ENCODE results near the gene ADAP1.

ADAP1 gene

DNA sequence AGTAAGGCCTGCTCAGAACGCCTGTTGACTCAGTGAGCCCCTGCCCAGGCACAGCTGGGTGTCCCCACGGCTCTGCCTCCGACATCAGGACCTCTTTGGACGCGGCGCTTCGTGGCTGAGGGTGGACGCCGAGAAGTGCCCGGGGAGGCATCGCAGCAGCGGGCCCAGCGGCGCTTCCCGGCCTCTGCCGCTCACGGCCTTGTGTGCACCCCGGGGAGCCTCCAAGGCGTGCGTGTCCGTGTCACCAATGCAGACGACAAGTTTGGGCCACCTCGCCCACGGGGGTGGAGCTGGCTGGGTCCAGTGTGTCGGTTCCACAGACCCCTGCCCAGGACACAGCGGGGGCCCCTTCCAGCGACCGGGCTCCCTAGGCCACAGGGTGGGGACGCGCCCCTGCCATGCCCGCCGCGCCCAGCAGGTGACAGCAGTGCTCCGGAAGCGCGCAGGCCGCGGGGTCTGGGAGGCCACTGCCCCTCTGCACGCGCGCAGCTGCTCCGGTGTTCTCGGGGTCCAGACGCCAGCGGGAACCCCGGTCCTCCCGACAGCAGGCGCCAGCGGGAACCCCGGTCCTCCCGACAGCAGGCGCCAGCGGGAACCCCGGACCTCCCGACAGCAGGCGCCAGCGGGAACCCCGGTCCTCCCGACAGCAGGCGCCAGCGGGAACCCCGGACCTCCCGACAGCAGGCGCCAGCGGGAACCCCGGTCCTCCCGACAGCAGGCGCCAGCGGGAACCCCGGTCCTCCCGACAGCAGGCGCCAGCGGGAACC, 45.7 kb downstream of the ADAP1 start:
- peak; percentile 72 for DNase-seq (ENCODE audit: low read depth)

DNA sequence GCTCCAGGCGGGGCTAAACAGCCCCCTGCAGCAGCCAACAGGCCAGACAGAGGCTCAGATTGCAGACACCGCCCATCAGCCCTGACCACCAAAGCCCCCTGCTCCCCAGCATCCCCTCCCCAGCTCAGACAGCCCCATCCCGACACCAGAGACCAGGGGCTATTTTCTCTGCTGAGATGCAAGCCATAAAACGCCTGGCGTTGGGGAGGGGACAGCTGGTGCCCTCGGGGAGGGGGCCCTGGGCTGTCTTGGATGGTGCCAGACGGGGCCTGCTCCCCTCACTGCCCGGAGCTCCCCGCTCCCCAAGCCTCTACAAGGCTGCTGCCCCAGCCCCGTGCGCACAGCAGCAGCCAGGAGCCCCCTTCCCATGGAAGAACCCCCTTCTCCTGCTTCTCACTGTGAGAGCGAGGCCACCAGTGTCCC, 46.3 kb downstream of the ADAP1 start:
- DNase-seq (ENCODE audit: low read depth) = no peak

DNA sequence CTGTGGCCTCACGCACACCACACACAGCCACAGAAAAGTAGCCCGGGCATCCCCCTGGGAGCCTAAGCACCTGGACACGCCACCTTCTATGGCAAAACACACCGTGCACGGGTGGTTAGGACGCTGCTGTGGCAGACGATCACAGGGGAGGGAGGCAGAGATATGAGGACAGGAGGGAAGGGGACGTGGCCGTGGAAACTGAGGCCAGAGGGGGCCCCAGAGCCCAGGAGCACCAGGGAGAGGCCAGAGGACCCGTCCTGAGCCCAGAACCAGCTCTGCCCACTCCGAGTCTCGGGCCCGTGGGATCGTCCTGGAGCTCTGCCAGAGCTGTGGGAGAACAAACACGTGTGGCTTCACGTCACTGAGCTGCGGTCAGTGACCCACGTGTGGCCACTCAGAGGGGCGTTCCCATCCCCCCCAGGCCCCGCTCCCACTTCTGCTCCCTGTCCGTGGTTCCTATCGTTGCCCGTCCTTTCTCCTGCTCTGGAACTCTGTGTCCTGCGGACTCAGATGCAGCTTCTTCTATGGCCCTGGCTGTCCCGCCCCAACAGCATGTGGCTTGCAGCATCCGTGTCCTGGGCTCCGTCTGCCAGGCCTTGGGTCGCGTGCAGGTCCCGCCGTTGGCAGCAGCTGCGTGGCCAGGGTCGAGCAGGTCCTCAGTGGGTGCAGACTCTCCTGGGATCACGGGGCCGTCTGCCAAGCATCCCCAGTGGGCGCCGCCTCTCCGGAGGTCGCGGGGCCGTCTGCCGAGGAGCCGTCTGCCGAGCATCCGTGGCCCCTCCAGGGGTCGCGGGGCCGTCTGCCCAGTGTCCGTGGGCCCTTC, 47.1 kb downstream of the ADAP1 start:
- DNase-seq (ENCODE audit: low read depth) = no peak

DNA sequence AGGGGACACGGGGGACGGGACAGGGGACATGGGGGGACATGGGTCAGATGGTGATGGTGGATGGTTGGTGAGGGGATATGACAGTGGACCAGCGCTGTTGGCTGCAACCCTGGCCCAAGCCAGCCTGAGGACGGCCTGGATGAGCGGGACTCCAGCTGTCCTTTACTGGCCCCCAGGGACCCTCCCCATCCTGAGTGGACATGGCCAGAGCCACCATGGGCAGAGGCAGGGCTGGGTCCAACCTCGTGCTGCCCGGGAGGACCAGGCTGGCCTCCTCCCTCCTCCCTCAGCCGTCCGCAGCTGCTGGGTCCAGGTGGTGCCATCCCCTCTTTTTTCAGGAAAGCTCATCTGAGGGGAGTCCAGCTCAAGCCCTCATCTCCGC, 47.7 kb downstream of the ADAP1 start:
- DNase-seq (ENCODE audit: low read depth) = peak; percentile 17

DNA sequence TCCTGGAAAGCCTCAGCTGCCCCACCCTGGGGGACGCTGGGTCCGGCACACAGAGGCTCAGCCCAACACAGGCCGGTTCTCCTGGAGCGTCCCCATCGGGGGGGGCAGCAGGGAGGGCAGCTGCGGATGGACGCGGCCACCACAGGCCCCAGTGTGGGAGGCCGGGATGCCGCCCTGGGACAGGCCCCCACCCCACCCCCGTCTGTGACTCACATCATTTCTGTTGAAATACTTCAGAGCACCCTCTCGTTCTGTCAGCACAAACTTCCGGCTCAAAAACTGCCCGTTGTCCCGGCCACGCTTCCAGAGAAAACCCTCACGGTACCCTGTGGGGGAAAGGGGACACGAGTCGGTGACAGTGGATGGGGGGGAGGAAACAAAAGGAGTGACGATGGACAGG, 49.6 kb downstream of the ADAP1 start:
- DNase-seq (ENCODE audit: low read depth) = peak; percentile 85

DNA sequence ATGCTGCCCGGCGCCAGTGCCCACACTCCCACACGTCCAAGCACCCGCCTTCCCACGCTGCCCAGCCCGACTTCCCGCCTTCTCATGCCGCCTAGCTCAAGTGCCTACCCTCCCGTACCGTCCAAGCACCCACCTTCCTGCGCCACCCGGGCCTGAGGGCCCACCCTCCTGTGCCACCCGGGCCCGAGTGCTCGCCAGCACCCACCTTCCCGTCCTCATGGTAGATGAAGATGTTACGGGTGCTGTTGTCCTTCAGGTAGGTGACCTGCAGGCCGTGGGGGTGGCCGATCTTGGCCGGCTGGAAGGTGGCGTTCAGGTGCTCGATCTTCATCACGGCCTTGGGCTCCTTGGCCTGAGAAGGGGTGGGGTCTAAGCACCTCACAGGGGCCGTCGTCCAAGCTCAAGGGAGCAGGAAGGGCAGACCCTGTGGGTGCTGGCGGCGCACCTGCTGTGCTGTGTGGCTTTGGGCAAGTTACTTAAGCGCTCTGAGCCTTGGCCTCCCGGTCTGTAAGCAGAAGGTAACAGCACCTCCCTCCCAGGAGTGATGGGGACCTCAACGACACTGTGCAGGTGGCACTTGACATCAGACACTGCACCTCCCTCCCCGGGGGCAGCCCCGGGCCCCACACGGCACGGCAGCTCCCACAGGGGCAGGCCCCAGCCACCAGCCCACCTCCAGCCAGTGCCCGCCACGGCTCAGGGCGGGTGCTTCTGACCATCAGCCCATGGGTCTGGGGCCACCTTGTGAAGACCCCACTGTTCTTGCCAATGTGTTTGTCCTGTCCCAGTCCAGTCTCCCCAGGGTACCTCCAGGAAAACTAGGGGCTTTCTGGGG, 50.3 kb downstream of the ADAP1 start:
- no peak for DNase-seq (ENCODE audit: low read depth)

DNA sequence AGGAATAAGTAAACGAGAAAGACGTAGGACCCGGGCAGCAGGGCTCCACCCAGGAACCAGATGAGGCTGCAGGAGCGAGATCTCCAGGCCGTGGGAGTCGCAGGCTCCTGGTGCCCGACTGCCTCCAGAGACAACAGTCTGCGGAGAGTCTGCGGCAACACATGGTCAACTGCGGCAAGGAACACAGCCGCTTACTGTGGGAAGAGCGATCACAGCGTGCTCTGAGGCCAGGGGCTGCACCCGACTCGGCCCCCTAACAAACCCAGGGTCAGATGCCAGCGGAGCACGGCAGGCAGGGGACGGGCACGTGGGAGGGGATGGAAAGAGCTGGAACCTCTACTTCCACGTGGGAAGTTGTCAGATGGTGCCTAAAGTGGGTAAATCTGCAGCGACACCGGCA, 51.5 kb downstream of the ADAP1 start:
- no peak for DNase-seq (ENCODE audit: low read depth)

DNA sequence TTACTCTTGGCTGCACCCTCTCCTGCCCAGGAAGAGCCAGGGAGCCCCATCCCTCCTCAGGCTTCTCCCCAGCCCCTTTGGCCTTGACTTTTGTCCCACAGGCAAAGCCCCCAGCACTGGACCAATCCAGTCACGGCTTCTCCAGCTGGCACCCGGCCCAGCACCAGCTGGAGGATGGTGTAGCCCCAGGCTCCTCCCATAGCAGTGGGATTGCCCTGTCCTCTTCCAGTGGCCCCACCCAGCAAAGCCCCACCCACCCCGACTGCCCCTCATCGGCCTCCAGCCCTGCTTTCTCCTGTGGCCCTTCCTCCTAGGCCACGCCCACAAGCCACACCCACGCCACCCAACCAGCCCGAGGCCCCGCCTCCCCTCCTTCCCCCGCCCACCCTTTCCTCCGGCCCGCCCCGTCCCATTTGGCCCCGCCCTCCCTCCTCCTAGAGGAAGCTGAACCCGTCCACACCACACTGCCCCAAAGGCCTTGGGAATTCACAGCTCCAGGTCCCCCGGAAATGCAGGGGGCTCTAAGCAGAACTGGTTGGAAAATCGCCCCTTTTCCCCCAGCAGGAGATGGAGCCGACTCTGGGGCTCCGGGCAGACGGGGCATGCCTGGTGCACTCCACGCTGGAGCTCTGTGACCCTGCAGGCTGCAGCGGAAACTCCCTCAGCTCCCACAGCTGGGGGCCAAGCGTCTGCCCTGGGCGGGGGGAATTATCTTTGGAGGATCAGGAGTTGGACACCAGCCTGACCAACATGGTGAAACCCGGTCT, 52.9 kb downstream of the ADAP1 start:
- peak; percentile 92 for DNase-seq (ENCODE audit: low read depth)

DNA sequence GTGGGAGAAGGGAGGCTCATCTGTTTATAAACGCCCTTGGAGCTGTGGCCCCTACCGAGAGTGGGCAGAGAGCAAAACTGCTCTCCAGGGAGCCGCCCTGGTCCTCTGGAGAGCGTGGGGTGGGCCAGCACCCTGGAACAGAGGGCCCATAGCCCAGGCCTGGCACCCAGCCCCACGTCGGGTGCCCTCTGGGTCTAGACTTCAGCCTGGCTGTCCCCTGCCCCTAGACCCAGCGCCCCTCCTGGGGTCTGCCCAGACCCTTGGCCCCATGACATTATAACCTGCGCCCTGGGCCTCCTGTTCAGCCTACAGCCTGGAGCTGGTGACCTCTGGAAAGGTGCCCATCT, 53.5 kb downstream of the ADAP1 start:
- no peak for DNase-seq (ENCODE audit: low read depth)

DNA sequence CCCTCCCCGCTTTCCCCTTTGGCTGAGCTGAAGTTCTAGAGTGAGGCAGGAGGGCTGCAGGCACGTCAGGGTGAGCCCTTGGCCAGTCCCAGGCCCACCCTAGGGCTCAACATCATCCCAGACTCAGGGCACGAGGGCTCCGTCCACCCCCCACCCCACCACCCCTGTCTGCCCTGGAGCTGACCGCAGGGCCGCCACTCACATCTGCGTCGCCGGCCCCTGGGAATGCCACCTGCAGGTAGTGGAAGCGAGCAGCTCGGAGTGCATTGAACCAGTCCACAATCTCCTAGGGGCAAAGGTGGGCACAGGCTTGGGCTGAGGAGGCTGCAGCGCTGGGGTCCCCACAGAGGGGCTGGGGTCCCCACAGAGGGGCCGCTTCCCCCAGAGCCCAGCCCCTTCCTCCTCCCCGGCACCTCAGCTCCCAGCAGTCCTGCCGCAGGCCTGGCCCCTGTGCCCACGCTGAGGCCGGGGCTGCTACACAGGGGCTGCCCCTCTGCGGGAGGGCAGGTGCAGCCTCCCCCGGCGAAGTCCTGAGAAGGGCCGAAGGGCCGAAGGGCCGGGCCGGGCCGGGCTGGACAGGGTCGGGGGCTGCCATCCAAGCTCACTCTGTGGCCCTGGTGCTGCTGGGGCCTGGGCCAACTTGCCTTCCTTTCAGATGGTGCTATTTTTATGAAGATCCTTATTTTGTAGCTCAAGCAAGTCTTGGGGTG, 54.0 kb downstream of the ADAP1 start:
- no peak for DNase-seq (ENCODE audit: low read depth)

DNA sequence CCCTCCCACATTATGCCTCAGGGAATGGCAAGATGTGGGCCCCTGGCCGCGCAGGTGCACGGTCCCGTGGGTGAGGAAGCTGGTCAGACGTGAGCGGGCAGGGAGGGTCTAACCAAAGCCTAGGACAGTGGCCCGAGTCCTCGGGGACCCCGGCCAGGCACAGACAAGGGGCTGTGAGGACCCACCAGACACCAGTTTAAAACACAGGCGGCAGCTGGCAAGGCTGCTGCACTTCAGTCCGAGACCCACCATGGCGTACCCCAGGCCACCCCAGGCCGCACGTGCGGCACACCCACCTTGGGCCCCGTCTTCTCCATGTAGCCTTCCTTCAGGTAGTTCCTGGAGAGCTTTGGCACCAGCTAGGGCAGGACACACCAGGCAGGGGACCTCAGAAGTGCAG, 54.7 kb downstream of the ADAP1 start:
- no peak for DNase-seq (ENCODE audit: low read depth)

DNA sequence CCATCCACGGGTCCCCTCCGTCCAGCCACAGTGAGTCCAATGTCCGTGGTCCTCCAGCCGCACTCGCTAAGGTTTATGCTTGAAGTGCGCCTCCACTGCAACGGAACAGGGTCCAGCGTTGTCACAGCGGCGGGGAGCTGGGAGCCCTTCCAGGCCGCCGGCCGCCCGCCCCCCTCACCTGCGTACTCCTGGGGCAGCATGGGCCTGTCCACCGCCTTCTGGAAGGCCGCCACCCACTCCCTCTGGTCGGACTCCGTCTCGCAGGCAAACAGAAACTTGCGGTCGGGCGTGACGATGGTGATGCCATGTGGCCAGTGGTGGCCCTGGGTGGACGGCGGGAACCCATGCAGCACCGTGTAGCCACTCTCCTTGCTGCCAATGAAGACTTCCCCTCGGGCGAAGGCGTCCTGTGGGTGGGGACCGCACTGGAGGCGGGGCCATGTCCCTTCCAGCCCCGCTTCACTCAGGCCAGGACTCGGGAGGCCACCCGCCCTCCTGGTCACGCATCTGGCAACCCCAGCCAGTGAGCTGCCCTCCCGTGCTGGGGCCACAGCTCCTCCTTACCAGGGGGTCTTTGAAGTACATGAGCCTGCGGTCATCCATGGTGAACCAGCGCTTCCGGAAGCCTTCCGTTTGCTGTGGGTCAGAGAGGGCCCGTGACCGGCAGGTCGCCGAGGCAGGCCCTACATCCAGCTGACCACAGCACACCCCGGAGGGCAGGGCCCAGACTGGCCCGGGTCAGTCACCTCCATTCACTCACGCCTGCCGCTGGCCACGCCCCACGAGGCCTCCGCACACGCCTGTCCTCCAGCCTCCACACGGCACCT, 55.4 kb downstream of the ADAP1 start:
- DNase-seq (ENCODE audit: low read depth) = no peak

DNA sequence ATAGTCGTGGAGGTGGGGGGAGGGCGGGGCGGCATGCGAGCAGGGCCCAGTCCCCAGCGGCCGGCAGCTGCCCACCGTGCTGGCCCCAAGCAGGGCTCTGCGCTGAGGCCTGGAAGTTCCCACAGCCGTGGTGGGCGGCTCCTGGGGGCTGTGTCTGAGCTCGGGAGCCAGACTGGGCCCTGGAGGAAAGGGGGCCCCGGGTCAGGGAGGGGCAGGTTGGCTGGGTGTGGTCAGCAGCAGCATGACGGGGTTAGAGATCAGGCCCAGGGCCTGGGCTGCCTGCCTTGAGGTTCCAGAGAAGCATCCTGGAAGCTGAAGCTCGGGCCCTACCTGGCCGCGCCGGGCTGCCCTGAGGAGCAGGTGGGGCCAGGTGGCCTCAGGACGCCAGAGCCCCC, 56.0 kb downstream of the ADAP1 start:
- no peak for DNase-seq (ENCODE audit: low read depth)

DNA sequence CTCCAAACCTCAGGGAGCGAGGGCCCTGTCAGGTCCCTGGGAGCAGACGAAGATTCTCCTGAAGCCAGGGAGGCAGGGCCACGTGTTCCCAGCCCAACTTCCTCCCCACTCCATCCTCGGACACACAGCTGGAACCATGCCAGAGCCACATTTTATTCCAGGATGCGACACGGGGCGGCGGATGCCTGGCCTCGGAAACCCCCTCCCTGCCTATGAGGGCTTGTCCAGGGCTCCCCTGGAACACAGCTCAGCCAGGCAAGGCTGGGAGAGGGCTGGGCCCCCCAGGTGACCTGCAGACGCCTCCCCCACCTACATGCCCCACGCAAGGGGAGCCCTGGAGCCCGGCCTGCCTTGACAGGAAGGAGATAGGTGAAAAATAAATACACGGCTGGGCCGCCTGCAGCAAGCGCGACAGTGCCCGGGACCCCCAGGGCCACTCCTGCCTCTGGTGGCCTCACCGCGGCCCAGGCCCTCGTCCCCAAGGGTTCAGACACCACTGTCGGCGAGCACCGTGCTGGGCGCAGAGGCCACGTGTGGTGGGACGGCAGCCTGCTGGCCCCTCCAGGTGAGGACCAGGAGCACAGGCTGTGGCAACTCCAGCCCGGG, 56.6 kb downstream of the ADAP1 start:
- DNase-seq (ENCODE audit: low read depth) = no peak

DNA sequence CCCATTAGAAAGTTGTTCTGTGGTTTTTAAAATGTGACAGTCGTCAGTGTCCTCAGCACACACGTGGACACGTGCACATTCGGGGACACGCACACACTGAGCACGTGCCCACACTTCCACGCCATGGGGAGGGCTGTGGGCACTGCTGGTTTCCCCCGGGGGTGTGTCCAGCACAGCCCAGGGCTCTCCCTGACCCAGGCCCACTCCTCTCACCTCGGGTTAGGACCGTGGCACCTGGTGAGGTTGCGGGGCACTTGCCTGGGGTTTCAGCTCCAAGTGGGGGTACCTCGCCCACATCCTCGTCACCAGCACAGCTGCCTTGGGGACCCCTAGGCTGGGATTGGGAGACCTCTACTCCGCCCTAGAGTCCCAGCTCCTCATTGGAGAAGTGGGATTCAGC, 57.4 kb downstream of the ADAP1 start:
- DNase-seq (ENCODE audit: low read depth) = no peak

DNA sequence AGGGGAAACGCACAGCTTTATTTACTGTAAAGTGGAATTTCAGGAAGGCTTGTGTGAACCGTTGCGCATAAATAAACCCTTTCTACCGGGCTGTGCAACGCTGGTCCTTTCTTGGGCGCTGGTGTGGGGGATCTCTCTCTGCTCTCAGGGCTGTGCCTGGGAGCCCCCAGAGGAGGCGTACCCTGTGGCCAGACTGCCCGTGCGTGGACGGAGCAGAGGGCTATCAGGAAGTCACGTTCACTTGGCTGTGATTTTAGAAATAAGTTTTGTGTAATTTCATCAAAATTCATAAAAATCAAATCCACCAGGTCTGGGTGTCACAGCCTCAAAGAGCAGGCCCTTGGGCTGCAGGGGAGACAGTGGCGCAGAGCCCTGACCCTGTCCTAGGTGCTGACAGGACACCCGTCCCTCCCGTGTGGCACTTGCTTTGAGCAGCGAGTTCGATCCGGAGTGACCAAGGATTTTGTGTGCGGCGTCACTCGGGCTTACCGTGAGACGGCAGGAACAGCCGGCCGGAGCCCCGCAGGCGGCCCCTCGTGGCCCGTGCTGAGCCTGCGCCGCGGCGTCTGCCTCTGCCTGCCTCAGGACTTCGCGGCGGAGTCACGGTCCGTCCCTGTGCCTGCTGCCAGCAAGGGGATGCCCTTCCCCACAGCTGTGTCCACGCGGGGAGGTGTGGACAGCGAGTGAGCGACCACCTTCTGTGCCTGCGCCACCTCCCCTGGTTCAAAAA, 58.0 kb downstream of the ADAP1 start:
- DNase-seq (ENCODE audit: low read depth) = no peak

DNA sequence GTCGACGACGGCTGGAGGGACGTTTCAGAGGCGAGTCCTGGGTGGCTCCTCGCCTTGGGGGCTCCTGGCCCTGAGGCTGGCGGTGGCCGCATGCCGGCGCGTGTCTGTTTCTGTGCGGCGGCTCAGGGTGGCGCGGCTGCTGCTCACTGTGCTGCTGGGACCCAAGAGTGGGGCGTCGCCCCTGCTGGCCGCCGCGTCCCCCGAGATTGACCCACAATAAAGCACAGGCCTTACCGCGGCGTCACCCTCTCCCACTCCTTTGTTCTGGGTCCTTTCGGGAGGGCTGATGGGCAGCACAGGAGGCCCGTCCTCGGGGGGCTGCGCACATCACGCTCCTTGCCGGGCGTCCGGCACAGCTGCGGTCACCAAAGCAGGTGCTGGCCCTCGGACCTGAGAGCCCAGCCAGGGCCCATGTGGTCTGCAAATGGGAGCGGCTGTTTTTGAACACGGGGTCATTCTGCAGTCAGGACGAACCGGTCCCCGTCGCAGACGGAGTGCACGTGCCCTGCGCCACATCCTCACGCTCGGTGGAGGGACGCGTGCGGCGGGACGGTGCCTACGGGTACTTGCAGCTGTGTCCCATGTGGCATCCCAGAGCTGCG, 58.9 kb downstream of the ADAP1 start:
- no peak for DNase-seq (ENCODE audit: low read depth)

DNA sequence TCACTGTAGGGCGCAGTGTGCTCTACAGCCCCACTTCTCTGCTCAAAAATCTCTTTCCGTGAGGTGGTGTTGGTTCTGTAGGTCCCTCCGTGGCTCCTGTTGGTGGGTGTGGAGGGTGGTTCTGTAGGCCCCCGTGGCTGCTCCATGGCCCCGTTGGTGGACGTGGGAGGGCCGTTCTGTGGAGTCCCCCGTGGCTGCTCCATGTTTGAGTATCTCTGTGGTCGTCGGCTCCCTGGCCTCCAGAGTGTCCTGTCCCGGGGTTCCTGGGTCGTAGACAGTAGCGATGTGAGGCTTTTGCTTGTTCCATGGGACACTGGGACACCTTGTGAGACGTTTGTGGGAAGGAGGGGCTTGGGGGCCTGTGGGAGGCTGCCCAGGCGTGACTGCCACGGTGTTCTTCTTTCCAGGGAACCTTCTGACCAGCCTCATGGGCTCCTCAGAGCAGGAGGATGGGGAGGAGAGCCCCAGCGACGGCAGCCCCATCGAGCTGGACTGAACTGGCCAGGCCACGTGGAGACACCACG, 59.5 kb downstream of the ADAP1 start:
- no peak for DNase-seq (ENCODE audit: low read depth)
